Vagina (tissue), 2 donors: ENCODE results near the gene CRLF1. TPM values are rescaled to one million over a fixed set of nuclear protein-coding genes. Genes with fewer than 3 reads are reported as not detected.

Source experiments
- DNase-seq, 2 donors: peaks; one replicate each; pipeline ENCODE4 v3.0.0-alpha.2; 2017; ENCODE audit errors: extremely low spot score in 2 of 2
- H3K27ac ChIP-seq: fragments of 200-600 bp; sonication (generic); one replicate; pipeline ENCODE4 v1.5.1; 2019
- H3K27me3 ChIP-seq: fragments of 200-600 bp; sonication (generic); one replicate; pipeline ENCODE4 v1.5.1; 2019
- H3K36me3 ChIP-seq, 2 donors: fragments of 200-600 bp; sonication (generic); one replicate each; pipeline ENCODE4 v1.5.1; 2017 to 2019
- H3K4me1 ChIP-seq: fragments of 200-600 bp; sonication (generic); one replicate; pipeline ENCODE4 v1.5.1; 2019
- H3K4me3 ChIP-seq, 2 donors: fragments of 200-600 bp; sonication (generic); 1 replicate in 1 of 2; 2 replicates in 1 of 2; pipeline ENCODE4 v1.5.1; 2016 to 2019
- H3K9me3 ChIP-seq: fragments of 200-600 bp; sonication (generic); one replicate; pipeline ENCODE4 v1.5.1; 2019
- CTCF ChIP-seq, 3 experiments: fragments of 450-650 bp in 2 of 3; fragments of 200-600 bp in 1 of 3; sonication (generic) in 1 of 3; IDR thresholded peaks; one replicate each; pipeline ENCODE4 v1.5.1; 2017 to 2019; ENCODE audit warnings: antibody characterized with exemption in 3 of 3, mild to moderate bottlenecking in 2 of 3, moderate library complexity in 2 of 3
- POLR2A ChIP-seq, 2 donors: fragments of 450-650 bp; IDR thresholded peaks; one replicate each; pipeline ENCODE4 v1.6.1; 2017; ENCODE audit warnings: antibody characterized with exemption in 2 of 2, mild to moderate bottlenecking in 2 of 2, moderate library complexity in 2 of 2
- POLR2AphosphoS5 ChIP-seq, 2 donors: sonication (generic); formaldehyde crosslinking; IDR thresholded peaks; one replicate each; pipeline ENCODE4 v1.9.0; 2017; ENCODE audit warnings: antibody characterized with exemption in 2 of 2, mild to moderate bottlenecking in 2 of 2, low read depth in 1 of 2; ENCODE audit not compliant: insufficient read depth in 1 of 2
- intact Hi-C: fragments of 100-400 bp; cut with DNase I; formaldehyde crosslinking; loops from one replicate; pipeline ENCODE4 v1.15.1; 2023
- total RNA-seq: library from RNA; depleted of rRNA; stranded (reverse); fragments of >200 nt; gene quantifications from one replicate; pipeline ENCODE4 v1.2.3, GENCODE V29; 2016

Gene CRLF1
- total RNA-seq, 1 donor from 2014 or later = 15.2 TPM

GRCh38 chr19:18587962-18588610 lies 18.5 kb downstream of the CRLF1 start:
- TF ChIP-seq POLR2AphosphoS5 (IDR thresholded peaks at IDR 0.05; ENCODE audit: insufficient read depth in 1 of 2, low read depth in 1 of 2) (no peak), CTCF (IDR thresholded peaks at IDR 0.05) (no peak), POLR2A (IDR thresholded peaks at IDR 0.05) (no peak)
- Histone ChIP-seq H3K4me3 (peak overlapping the region; percentile 72 to 79), H3K9me3 (no peaks in the 10 kb centered on the region), H3K4me1 (peaks cover 33% of the 10 kb centered on the region), H3K36me3 (peaks cover 0 to 8% of the 10 kb centered on the region in 2 donors), H3K27me3 (no peaks in the 10 kb centered on the region), H3K27ac (peak overlapping the region; percentile 88)
- DNase-seq = no peak
- intact Hi-C loops = no loop called here

DNA sequence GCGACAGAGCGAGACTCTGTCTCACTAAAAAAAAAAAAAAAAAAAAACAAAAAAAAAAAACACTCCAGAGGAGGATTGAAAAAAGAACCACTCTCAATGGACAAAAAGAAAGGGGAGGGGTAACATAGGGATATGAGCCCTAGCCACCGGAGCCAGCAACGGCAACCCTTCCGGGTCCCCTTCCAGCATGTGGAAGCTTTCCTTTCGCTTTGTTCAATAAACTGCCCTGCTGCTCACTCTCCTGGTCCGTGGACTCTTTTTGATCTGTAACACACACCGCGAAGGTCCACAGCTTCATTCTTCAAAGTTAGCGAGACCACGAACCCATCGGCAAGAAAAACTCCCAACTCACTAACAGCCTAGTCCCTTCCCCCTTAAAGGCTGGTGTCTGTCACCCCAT lies 19.0 kb downstream of the CRLF1 start:
- no peak for DNase-seq
- Histone ChIP-seq H3K4me3 (no peak overlapping the region), H3K4me1 (peaks cover 32% of the 10 kb centered on the region), H3K27me3 (no peaks in the 10 kb centered on the region), H3K27ac (peak overlapping the region; percentile 88), H3K9me3 (no peaks in the 10 kb centered on the region), H3K36me3 (peaks cover 0 to 8% of the 10 kb centered on the region in 2 donors)
- TF ChIP-seq CTCF (IDR thresholded peaks at IDR 0.05) = no peak
- TF ChIP-seq POLR2AphosphoS5 (IDR thresholded peaks at IDR 0.05; ENCODE audit: insufficient read depth in 1 of 2, low read depth in 1 of 2) = no peak
- intact Hi-C loops = no loop called here

- Histone ChIP-seq H3K36me3 (peaks cover 0 to 8% of the 10 kb centered on the region in 2 donors), H3K9me3 (no peaks in the 10 kb centered on the region), H3K4me3 (no peak overlapping the region), H3K27ac (no peak overlapping the region), H3K4me1 (peaks cover 27% of the 10 kb centered on the region), H3K27me3 (no peaks in the 10 kb centered on the region)
- TF ChIP-seq CTCF (IDR thresholded peaks at IDR 0.05) (no peak), POLR2AphosphoS5 (IDR thresholded peaks at IDR 0.05; ENCODE audit: insufficient read depth in 1 of 2, low read depth in 1 of 2) (no peak), POLR2A (IDR thresholded peaks at IDR 0.05) (no peak)
- intact Hi-C loops = no loop called here
- no peak for DNase-seq
These were observed 20.3 kb downstream of the CRLF1 start for GRCh38 chr19:18586306-18586705.

GRCh38 chr19:18580311-18580710 lies 26.3 kb downstream of the CRLF1 start:
- intact Hi-C loops = no loop called here
- Histone ChIP-seq H3K9me3 (no peaks in the 10 kb centered on the region), H3K36me3 (peaks cover 0 to 19% of the 10 kb centered on the region in 2 donors), H3K4me3 (no peak overlapping the region), H3K4me1 (no peaks in the 10 kb centered on the region), H3K27me3 (no peaks in the 10 kb centered on the region), H3K27ac (no peak overlapping the region)
- TF ChIP-seq POLR2AphosphoS5 (IDR thresholded peaks at IDR 0.05; ENCODE audit: insufficient read depth in 1 of 2, low read depth in 1 of 2) = no peak
- no peak for TF ChIP-seq POLR2A (IDR thresholded peaks at IDR 0.05)
- TF ChIP-seq CTCF (IDR thresholded peaks at IDR 0.05) = no peak
- DNase-seq = no peak

- Histone ChIP-seq H3K27ac (no peak overlapping the region), H3K4me1 (peaks cover 13% of the 10 kb centered on the region), H3K36me3 (peaks cover 0 to 41% of the 10 kb centered on the region in 2 donors), H3K4me3 (no peak overlapping the region), H3K9me3 (no peaks in the 10 kb centered on the region), H3K27me3 (no peaks in the 10 kb centered on the region)
- no peak for DNase-seq
- TF ChIP-seq POLR2A (IDR thresholded peaks at IDR 0.05) (no peak), CTCF (IDR thresholded peaks at IDR 0.05) (no peak), POLR2AphosphoS5 (IDR thresholded peaks at IDR 0.05; ENCODE audit: insufficient read depth in 1 of 2, low read depth in 1 of 2) (no peak)
- intact Hi-C loops = no loop called here
These were observed 29.2 kb downstream of the CRLF1 start for GRCh38 chr19:18577365-18577914.
